HL-60 (cell line): ENCODE results near the gene SRSF2.

Experiments
- DNase-seq, 2 experiments: peaks; one replicate each; pipeline ENCODE4 v3.0.0-alpha.2; 2010 to 2020; ENCODE audit warnings: low read depth in 1 of 2, low spot score in 1 of 2
- H3K27ac ChIP-seq: fragments of 250-450 bp; sonication (Bioruptor Pico); replicated peaks from 2 replicates; pipeline ENCODE4 v1.5.1; 2020; ENCODE audit warnings: mild to moderate bottlenecking, moderate library complexity
- H3K27me3 ChIP-seq: fragments of 250-450 bp; sonication (Bioruptor Pico); 2 replicates; pipeline ENCODE4 v1.5.1; 2021; ENCODE audit warnings: mild to moderate bottlenecking, moderate library complexity; ENCODE audit not compliant: insufficient read depth, poor library complexity, severe bottlenecking
- H3K4me3 ChIP-seq: replicated peaks from 2 replicates; pipeline ENCODE4 v1.5.1; 2011; ENCODE audit warnings: mild to moderate bottlenecking, control low read depth, low read length; ENCODE audit not compliant: insufficient read depth
- CTCF ChIP-seq: IDR thresholded peaks from one replicate; pipeline ENCODE4 v1.5.1; 2011; ENCODE audit warnings: low read length, control low read depth, inconsistent platforms; ENCODE audit not compliant: insufficient read depth
- GABPA ChIP-seq: IDR thresholded peaks from 2 replicates; pipeline ENCODE4 v1.6.1; 2012; ENCODE audit warnings: low read depth
- POLR2AphosphoS5 ChIP-seq: IDR thresholded peaks from 2 replicates; pipeline ENCODE4 v1.6.1; 2012; ENCODE audit warnings: low read depth
- SPI1 ChIP-seq: IDR thresholded peaks from 2 replicates; pipeline ENCODE4 v1.6.1; 2012; ENCODE audit warnings: low read depth, mild to moderate bottlenecking, borderline replicate concordance
- TF ChIP-seq, protein P1 (sequence below): IDR thresholded peaks from 2 replicates; pipeline ENCODE4 v1.6.1; 2012; ENCODE audit warnings: low read depth; ENCODE audit not compliant: insufficient replicate concordance

SRSF2 gene

GRCh38 chr17:76702941-76703637, 34.0 kb downstream of the SRSF2 start:
- TF ChIP-seq, protein P1, sequence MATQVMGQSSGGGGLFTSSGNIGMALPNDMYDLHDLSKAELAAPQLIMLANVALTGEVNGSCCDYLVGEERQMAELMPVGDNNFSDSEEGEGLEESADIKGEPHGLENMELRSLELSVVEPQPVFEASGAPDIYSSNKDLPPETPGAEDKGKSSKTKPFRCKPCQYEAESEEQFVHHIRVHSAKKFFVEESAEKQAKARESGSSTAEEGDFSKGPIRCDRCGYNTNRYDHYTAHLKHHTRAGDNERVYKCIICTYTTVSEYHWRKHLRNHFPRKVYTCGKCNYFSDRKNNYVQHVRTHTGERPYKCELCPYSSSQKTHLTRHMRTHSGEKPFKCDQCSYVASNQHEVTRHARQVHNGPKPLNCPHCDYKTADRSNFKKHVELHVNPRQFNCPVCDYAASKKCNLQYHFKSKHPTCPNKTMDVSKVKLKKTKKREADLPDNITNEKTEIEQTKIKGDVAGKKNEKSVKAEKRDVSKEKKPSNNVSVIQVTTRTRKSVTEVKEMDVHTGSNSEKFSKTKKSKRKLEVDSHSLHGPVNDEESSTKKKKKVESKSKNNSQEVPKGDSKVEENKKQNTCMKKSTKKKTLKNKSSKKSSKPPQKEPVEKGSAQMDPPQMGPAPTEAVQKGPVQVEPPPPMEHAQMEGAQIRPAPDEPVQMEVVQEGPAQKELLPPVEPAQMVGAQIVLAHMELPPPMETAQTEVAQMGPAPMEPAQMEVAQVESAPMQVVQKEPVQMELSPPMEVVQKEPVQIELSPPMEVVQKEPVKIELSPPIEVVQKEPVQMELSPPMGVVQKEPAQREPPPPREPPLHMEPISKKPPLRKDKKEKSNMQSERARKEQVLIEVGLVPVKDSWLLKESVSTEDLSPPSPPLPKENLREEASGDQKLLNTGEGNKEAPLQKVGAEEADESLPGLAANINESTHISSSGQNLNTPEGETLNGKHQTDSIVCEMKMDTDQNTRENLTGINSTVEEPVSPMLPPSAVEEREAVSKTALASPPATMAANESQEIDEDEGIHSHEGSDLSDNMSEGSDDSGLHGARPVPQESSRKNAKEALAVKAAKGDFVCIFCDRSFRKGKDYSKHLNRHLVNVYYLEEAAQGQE, result no peak
- TF ChIP-seq SPI1, result no peak
- no peak for TF ChIP-seq GABPA
- TF ChIP-seq CTCF, result no peak
- no peak for TF ChIP-seq POLR2AphosphoS5
- H3K27me3 ChIP-seq, result no peaks in the 10 kb centered on the region
- no peak overlapping the region for H3K4me3 ChIP-seq
- DNase-seq, result no peak
- no peak overlapping the region for H3K27ac ChIP-seq

DNA sequence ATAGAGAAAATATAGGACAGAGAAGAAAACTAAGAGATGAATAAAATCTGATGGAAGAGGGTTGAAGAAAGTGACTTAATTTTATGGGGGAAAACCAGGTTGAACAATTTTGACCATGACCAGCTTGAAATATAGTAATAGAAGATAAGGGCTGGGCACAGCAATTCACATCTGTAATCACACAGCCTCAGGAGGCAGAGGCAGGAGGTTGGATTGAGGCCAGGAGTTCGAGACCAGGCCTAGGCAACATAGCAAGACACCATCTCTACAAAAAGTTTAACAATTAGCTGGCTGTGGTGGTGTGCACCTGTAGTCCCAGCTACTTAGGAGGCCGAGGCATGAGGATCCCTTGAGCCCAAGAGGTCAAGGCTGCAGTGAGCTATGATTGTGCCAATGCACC, 35.1 kb downstream of the SRSF2 start:
- no peak for DNase-seq
- no peaks in the 10 kb centered on the region for H3K27me3 ChIP-seq
- TF ChIP-seq, protein P1, result no peak
- TF ChIP-seq SPI1, result no peak
- no peak for TF ChIP-seq GABPA
- no peak overlapping the region for H3K27ac ChIP-seq
- H3K4me3 ChIP-seq, result no peak overlapping the region

GRCh38 chr17:76701471-76701967, 35.6 kb downstream of the SRSF2 start:
- no peak for TF ChIP-seq GABPA
- TF ChIP-seq, protein P1, result no peak
- no peak for TF ChIP-seq SPI1
- no peak for TF ChIP-seq POLR2AphosphoS5
- TF ChIP-seq CTCF, result no peak
- no peak overlapping the region for H3K27ac ChIP-seq
- H3K27me3 ChIP-seq, result no peaks in the 10 kb centered on the region
- H3K4me3 ChIP-seq, result no peak overlapping the region
- no peak for DNase-seq
